Fibroblast of pulmonary artery (primary cell): ENCODE data around the gene UBXN1.

Experiments used
- DNase-seq: peaks from one replicate; pipeline ENCODE4 v3.0.0-alpha.2; 2010; ENCODE audit warnings: low read depth
- H3K4me3 ChIP-seq: replicated peaks from 2 replicates; pipeline ENCODE4 v1.5.1; 2011; ENCODE audit warnings: low read depth, mild to moderate bottlenecking, control low read depth, low read length, moderate library complexity
- CTCF ChIP-seq: IDR thresholded peaks from 2 replicates; pipeline ENCODE4 v1.5.1; 2011; ENCODE audit warnings: mild to moderate bottlenecking, control low read depth, low read length, inconsistent platforms; ENCODE audit errors: missing control alignments

Gene UBXN1

GRCh38 chr11:62671608-62672389 lies 7.1 kb downstream of the UBXN1 start, which contains the start of the genes LBHD1 and UQCC3:
Gene LBHD1, minus strand, starts transcription at chr11:62672267. Its CDS starts 2,236 bp downstream, at chr11:62670031.
Gene UQCC3, plus strand, starts transcription at chr11:62671673. Its CDS starts 73 bp downstream, at chr11:62671746.
- no peak for TF ChIP-seq CTCF
- H3K4me3 ChIP-seq, result peak within 1 kb of the TSS; percentile 81
- peak; percentile 89 for DNase-seq

- TF ChIP-seq CTCF, result no peak
- H3K4me3 ChIP-seq, result peak overlapping the region; percentile 81
- DNase-seq, result no peak
Measured at GRCh38 chr11:62671236-62671607, 7.7 kb downstream of the UBXN1 start.

- DNase-seq, result no peak
- TF ChIP-seq CTCF, result no peak
- no peak overlapping the region for H3K4me3 ChIP-seq
Measured at GRCh38 chr11:62669420-62670161, 9.3 kb downstream of the UBXN1 start.

- no peak for DNase-seq
- H3K4me3 ChIP-seq, result no peak overlapping the region
- no peak for TF ChIP-seq CTCF
Measured at GRCh38 chr11:62667460-62667859, 11.4 kb downstream of the UBXN1 start.

- DNase-seq, result no peak
- TF ChIP-seq CTCF, result no peak
- H3K4me3 ChIP-seq, result peak overlapping the region; percentile 75
Measured at GRCh38 chr11:62666259-62666926, 12.5 kb downstream of the UBXN1 start.

- no peak for TF ChIP-seq CTCF
- DNase-seq, result peak; percentile 78
- peak overlapping the region; percentile 75 for H3K4me3 ChIP-seq
Measured at GRCh38 chr11:62665599-62666258, 13.1 kb downstream of the UBXN1 start.
